ENCODE data around the gene TMPRSS9.

- TF ChIP-seq POLR2AphosphoS5 (IDR thresholded peaks at IDR 0.05) (no peak), POLR2A (IDR thresholded peaks at IDR 0.05) (no peak), CTCF (IDR thresholded peaks at IDR 0.05 in 8 of 11, conservative IDR thresholded peaks at IDR 0.05 in 3 of 11) (no peak)
Measured at GRCh38 chr19:2317756-2318155, 42.3 kb upstream of the TMPRSS9 start.
